WTC11 (cell line): Measurements from ENCODE around the gene DUSP22. TPM values are rescaled to one million over a fixed set of nuclear protein-coding genes. Genes with fewer than 3 reads are reported as not detected.

Experiments
- ATAC-seq: fragments of 200-7000 bp; cut with Tn5 transposase; 2 replicates; pipeline ENCODE4 v1.10.0; 2021; ENCODE audit warnings: mild to moderate bottlenecking, moderate library complexity
- CTCF ChIA-PET: fragments of 300-600 bp; sonication (Branson Sonifier 250); formaldehyde crosslinking; loops from one replicate; lab custom pipeline; 2021; ENCODE audit warnings: antibody characterized with exemption; lab: Charles Lee
- POLR2A ChIA-PET: fragments of 350-600 bp; sonication (Branson Sonifier 250); formaldehyde crosslinking; loops from one replicate; lab custom pipeline; 2021; ENCODE audit warnings: antibody characterized with exemption; lab: Charles Lee
- DNase-seq: peaks from one replicate; pipeline ENCODE4 v3.0.0; 2021; ENCODE audit warnings: low spot score
- H3K27ac Mint-ChIP-seq: 2 replicates; pipeline ENCODE4 v1.8.0; 2021; ENCODE audit warnings: mixed read lengths
- H3K27me3 Mint-ChIP-seq: 2 replicates; pipeline ENCODE4 v1.8.0; 2021; ENCODE audit warnings: low read depth, mild to moderate bottlenecking, moderate library complexity, mixed read lengths
- H3K36me3 Mint-ChIP-seq: 2 replicates; pipeline ENCODE4 v1.8.0; 2021; ENCODE audit warnings: mixed read lengths
- H3K4me1 Mint-ChIP-seq: 2 replicates; pipeline ENCODE4 v1.8.0; 2022; ENCODE audit warnings: mixed read lengths
- H3K4me3 Mint-ChIP-seq: 2 replicates; pipeline ENCODE4 v1.8.0; 2021; ENCODE audit warnings: mild to moderate bottlenecking, moderate library complexity, mixed read lengths
- H3K9me3 Mint-ChIP-seq: 2 replicates; pipeline ENCODE4 v1.8.0; 2021; ENCODE audit warnings: mixed read lengths
- FOXP1 ChIP-seq: sonication (generic); formaldehyde crosslinking; IDR thresholded peaks from 2 replicates; pipeline ENCODE4 v1.8.0; 2022; ENCODE audit warnings: missing genetic modification reagents, mild to moderate bottlenecking, moderate library complexity, borderline replicate concordance
- GABPB1 ChIP-seq: sonication (generic); formaldehyde crosslinking; IDR thresholded peaks from 2 replicates; pipeline ENCODE4 v1.8.1; 2023; ENCODE audit warnings: mild to moderate bottlenecking, missing genetic modification reagents
- NFATC4 ChIP-seq: fragments of 250-450 bp; sonication (Bioruptor Pico); IDR thresholded peaks from 2 replicates; pipeline ENCODE4 v1.9.0; 2021; ENCODE audit warnings: mild to moderate bottlenecking
- NR1H2 ChIP-seq: sonication (generic); formaldehyde crosslinking; IDR thresholded peaks from 2 replicates; pipeline ENCODE4 v1.9.0; 2021; ENCODE audit warnings: mild to moderate bottlenecking, moderate library complexity, missing genetic modification reagents
- NR2C2 ChIP-seq: sonication (generic); formaldehyde crosslinking; IDR thresholded peaks from 2 replicates; pipeline ENCODE4 v1.8.0; 2022; ENCODE audit warnings: mild to moderate bottlenecking, missing genetic modification reagents
- PRRX2 ChIP-seq: fragments of 250-450 bp; sonication (Bioruptor Pico); IDR thresholded peaks from 2 replicates; pipeline ENCODE4 v1.8.0; 2021; ENCODE audit warnings: mild to moderate bottlenecking
- SMAD3 ChIP-seq: sonication (generic); formaldehyde crosslinking; IDR thresholded peaks from 2 replicates; pipeline ENCODE4 v1.8.0; 2022; ENCODE audit warnings: missing genetic modification reagents, mild to moderate bottlenecking, borderline replicate concordance
- TCF7 ChIP-seq: sonication (generic); formaldehyde crosslinking; IDR thresholded peaks from 2 replicates; pipeline ENCODE4 v1.8.0; 2022; ENCODE audit warnings: mild to moderate bottlenecking, low read depth, missing genetic modification reagents, moderate library complexity
- ZNF121 ChIP-seq: sonication (generic); formaldehyde crosslinking; IDR thresholded peaks from 2 replicates; pipeline ENCODE4 v1.8.0; 2023; ENCODE audit warnings: missing genetic modification reagents
- ZNF423 ChIP-seq: fragments of 250-450 bp; sonication (Bioruptor Pico); IDR thresholded peaks from 2 replicates; pipeline ENCODE4 v2.1.2; 2022; ENCODE audit warnings: mild to moderate bottlenecking, moderate library complexity
- total RNA-seq: library from RNA; stranded (reverse); gene quantifications from 3 replicates; pipeline ENCODE4 v1.2.3, GENCODE V29; 2021
- TF ChIP-seq, protein P1 (sequence below): fragments of 200-600 bp; IDR thresholded peaks from 2 replicates; pipeline ENCODE4 v1.8.0; 2022; ENCODE audit warnings: antibody characterized with exemption
- TF ChIP-seq, protein P2 (sequence below): sonication (generic); formaldehyde crosslinking; IDR thresholded peaks from 2 replicates; pipeline ENCODE4 v1.8.1; 2022; ENCODE audit warnings: missing genetic modification reagents, borderline replicate concordance
- TF ChIP-seq, protein P3 (sequence below): fragments of 250-450 bp; sonication (Bioruptor Pico); IDR thresholded peaks from 2 replicates; pipeline ENCODE4 v1.9.0; 2021; ENCODE audit warnings: mild to moderate bottlenecking
- TF ChIP-seq, protein P4 (sequence below): fragments of 250-450 bp; sonication (Bioruptor Pico); conservative IDR thresholded peaks from 2 replicates; pipeline ENCODE4 v1.9.0; 2021; ENCODE audit warnings: mild to moderate bottlenecking
- TF ChIP-seq, protein P5 (sequence below): fragments of 250-450 bp; sonication (Bioruptor Pico); IDR thresholded peaks from 2 replicates; pipeline ENCODE4 v2.1.2; 2022; ENCODE audit warnings: mild to moderate bottlenecking, moderate library complexity
- TF ChIP-seq, protein P6 (sequence below): sonication (generic); formaldehyde crosslinking; IDR thresholded peaks from 2 replicates; pipeline ENCODE4 v1.8.1; 2023; ENCODE audit warnings: mild to moderate bottlenecking, missing genetic modification reagents, moderate library complexity

DUSP22 gene
- total RNA-seq, 1 experiment from 2014 or later, result 38.5 TPM

DNA sequence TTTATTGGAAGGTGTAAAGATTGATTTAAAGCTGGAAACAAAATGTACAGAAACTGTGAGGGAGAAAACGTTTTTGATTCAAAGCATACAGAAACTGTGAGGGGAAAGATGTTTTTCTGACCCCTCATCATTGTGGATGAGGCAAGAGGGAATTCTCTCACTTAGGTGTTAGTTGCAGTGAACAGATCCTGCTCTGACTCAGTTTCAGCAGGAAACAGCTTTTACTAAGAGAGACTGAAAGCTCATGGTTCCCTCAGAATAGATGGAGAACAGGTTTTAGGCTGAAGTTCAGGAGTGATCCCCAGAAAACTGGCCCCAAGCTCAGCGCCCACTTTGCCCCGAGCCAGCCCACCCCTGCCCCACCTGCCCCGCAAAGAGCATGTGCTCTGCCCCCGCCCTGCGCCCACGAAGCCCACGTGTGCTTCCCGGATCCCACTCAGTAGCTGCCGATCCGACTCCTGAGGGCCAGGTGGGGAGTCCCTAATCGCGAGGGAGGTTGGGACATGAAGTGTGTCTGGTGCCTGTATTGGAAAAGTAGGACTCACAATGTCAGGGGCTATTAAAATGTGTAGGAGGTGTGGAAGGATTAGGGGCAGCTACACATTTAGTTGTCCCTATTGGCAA lies 41.2 kb downstream of the DUSP22 start:
- no peak overlapping the region for H3K27ac Mint-ChIP-seq
- H3K4me1 Mint-ChIP-seq, result no peaks in the 10 kb centered on the region
- ATAC-seq (no peak), DNase-seq (no peak)
- H3K27me3 Mint-ChIP-seq, result peaks cover 7% of the 10 kb centered on the region; the same call in 1 of the 2 replicates
- H3K4me3 Mint-ChIP-seq, result no peak overlapping the region
- H3K9me3 Mint-ChIP-seq, result peaks cover 27% of the 10 kb centered on the region
- ChIA-PET CTCF (interaction anchor here (1.6 to 1.7 kb wide), 3 partner anchors 11 to 145 kb away, joined by 3 to 6 read pairs (median 3); no protein-coding TSS in a partner anchor), POLR2A (no interaction called here)
- H3K36me3 Mint-ChIP-seq, result peaks cover 24% of the 10 kb centered on the region
- TF ChIP-seq, protein P1, sequence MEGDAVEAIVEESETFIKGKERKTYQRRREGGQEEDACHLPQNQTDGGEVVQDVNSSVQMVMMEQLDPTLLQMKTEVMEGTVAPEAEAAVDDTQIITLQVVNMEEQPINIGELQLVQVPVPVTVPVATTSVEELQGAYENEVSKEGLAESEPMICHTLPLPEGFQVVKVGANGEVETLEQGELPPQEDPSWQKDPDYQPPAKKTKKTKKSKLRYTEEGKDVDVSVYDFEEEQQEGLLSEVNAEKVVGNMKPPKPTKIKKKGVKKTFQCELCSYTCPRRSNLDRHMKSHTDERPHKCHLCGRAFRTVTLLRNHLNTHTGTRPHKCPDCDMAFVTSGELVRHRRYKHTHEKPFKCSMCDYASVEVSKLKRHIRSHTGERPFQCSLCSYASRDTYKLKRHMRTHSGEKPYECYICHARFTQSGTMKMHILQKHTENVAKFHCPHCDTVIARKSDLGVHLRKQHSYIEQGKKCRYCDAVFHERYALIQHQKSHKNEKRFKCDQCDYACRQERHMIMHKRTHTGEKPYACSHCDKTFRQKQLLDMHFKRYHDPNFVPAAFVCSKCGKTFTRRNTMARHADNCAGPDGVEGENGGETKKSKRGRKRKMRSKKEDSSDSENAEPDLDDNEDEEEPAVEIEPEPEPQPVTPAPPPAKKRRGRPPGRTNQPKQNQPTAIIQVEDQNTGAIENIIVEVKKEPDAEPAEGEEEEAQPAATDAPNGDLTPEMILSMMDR, result no peak
- TF ChIP-seq NR1H2 (no peak), SMAD3 (CRISPR knock-in tag) (no peak), ZNF423 (CRISPR knock-in tag) (no peak), ZNF121 (no peak), TCF7 (CRISPR knock-in tag) (no peak), FOXP1 (CRISPR knock-in tag) (no peak), NR2C2 (CRISPR knock-in tag) (no peak), GABPB1 (CRISPR knock-in tag) (no peak), PRRX2 (CRISPR knock-in tag) (no peak), NFATC4 (CRISPR knock-in tag) (no peak)
- TF ChIP-seq, protein P2, sequence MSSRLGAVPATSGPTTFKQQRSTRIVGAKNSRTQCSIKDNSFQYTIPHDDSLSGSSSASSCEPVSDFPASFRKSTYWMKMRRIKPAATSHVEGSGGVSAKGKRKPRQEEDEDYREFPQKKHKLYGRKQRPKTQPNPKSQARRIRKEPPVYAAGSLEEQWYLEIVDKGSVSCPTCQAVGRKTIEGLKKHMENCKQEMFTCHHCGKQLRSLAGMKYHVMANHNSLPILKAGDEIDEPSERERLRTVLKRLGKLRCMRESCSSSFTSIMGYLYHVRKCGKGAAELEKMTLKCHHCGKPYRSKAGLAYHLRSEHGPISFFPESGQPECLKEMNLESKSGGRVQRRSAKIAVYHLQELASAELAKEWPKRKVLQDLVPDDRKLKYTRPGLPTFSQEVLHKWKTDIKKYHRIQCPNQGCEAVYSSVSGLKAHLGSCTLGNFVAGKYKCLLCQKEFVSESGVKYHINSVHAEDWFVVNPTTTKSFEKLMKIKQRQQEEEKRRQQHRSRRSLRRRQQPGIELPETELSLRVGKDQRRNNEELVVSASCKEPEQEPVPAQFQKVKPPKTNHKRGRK, result no peak
- TF ChIP-seq, protein P3, sequence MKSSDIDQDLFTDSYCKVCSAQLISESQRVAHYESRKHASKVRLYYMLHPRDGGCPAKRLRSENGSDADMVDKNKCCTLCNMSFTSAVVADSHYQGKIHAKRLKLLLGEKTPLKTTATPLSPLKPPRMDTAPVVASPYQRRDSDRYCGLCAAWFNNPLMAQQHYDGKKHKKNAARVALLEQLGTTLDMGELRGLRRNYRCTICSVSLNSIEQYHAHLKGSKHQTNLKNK (CRISPR knock-in tag), result no peak
- TF ChIP-seq, protein P4, sequence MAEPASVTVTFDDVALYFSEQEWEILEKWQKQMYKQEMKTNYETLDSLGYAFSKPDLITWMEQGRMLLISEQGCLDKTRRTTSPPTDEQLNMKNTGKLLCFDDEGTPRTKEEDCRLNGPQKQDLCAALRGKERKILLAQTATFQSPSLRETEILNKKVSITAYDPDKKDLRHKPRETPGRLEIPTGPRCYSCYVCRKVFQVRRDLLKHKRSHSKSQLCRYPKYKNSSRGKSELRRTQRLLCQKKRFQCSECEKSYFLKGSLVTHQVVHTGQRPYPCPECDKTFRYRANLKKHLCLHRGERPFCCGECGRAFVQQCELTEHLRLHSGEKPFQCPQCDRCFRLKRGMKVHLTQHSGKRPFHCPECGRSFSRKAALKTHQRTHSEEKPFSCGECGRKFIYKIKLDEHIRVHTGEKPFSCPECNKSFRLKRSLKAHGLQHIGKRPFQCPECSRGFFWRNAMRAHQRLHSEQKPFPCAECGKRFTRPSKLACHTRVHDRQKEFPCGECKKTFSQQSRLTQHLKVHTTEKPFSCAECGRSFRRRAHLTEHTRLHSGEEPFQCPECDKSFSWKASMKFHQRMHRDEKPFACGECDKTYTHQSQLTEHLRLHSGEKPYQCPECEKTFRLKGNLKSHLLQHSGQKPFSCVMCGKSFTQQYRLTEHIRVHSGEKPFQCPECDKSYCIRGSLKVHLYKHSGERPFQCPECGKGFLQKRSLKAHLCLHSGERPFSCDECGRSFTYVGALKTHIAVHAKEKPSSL (CRISPR knock-in tag), result no peak
- TF ChIP-seq, protein P5, sequence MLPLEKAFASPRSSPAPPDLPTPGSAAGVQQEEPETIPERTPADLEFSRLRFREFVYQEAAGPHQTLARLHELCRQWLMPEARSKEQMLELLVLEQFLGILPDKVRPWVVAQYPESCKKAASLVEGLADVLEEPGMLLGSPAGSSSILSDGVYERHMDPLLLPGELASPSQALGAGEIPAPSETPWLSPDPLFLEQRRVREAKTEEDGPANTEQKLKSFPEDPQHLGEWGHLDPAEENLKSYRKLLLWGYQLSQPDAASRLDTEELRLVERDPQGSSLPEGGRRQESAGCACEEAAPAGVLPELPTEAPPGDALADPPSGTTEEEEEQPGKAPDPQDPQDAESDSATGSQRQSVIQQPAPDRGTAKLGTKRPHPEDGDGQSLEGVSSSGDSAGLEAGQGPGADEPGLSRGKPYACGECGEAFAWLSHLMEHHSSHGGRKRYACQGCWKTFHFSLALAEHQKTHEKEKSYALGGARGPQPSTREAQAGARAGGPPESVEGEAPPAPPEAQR (CRISPR knock-in tag), result no peak
- TF ChIP-seq, protein P6, sequence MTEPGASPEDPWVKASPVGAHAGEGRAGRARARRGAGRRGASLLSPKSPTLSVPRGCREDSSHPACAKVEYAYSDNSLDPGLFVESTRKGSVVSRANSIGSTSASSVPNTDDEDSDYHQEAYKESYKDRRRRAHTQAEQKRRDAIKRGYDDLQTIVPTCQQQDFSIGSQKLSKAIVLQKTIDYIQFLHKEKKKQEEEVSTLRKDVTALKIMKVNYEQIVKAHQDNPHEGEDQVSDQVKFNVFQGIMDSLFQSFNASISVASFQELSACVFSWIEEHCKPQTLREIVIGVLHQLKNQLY (CRISPR knock-in tag), result no peak
